BE2C (cell line): ENCODE data around the gene LILRB1.
"Not testable (repeated sequence)": the region's sequence is repeated elsewhere in the genome, so short reads cannot be mapped to it uniquely, and the experiment has no call there.

Source experiments
- DNase-seq: peaks from one replicate; pipeline ENCODE4 v3.0.0-alpha.2; 2020
- H3K27me3 ChIP-seq: fragments of 250-450 bp; sonication (Bioruptor Pico); 2 replicates; pipeline ENCODE4 v1.5.1; 2020; ENCODE audit warnings: mild to moderate bottlenecking
- H3K36me3 ChIP-seq: fragments of 250-450 bp; sonication (Bioruptor Pico); 2 replicates; pipeline ENCODE4 v1.5.1; 2020; ENCODE audit warnings: mild to moderate bottlenecking
- H3K4me1 ChIP-seq: fragments of 250-450 bp; sonication (Bioruptor Pico); 2 replicates; pipeline ENCODE4 v1.5.1; 2020
- H3K4me3 ChIP-seq: 2 replicates; pipeline ENCODE4 v1.5.1; 2011; ENCODE audit warnings: low read depth, low read length
- H3K9me3 ChIP-seq: fragments of 250-450 bp; sonication (Bioruptor Pico); 2 replicates; pipeline ENCODE4 v1.5.1; 2020
- CTCF ChIP-seq: IDR thresholded peaks from 2 replicates; pipeline ENCODE4 v1.5.1; 2012; ENCODE audit warnings: mild to moderate bottlenecking, low read depth, low read length

The LILRB1 gene

GRCh38 chr19:54626757-54627156 lies 3.5 kb upstream of the LILRB1 start:
- Histone ChIP-seq H3K4me3 (no peak overlapping the region), H3K9me3 (no peaks in the 10 kb centered on the region), H3K36me3 (no peaks in the 10 kb centered on the region), H3K27me3 (peaks cover 3% of the 10 kb centered on the region), H3K4me1 (no peaks in the 10 kb centered on the region)
- no peak for DNase-seq
- no peak for TF ChIP-seq CTCF

- not testable (repeated sequence) for H3K9me3 ChIP-seq, H3K4me1 ChIP-seq, DNase-seq, H3K27me3 ChIP-seq, H3K36me3 ChIP-seq, H3K4me3 ChIP-seq
Measured at GRCh38 chr19:54627912-54628311, 2.4 kb upstream of the LILRB1 start.

- H3K4me1 ChIP-seq, result no peaks in the 10 kb centered on the region
- no peak overlapping the region for H3K4me3 ChIP-seq
- DNase-seq, result no peak
- H3K36me3 ChIP-seq, result no peaks in the 10 kb centered on the region
- no peaks in the 10 kb centered on the region for H3K9me3 ChIP-seq
- H3K27me3 ChIP-seq, result peaks cover 16% of the 10 kb centered on the region
- no peak for TF ChIP-seq CTCF
Measured at GRCh38 chr19:54630782-54631181, 498 bp downstream of the LILRB1 start.

- not testable (repeated sequence) for H3K4me3 ChIP-seq, H3K36me3 ChIP-seq, H3K4me1 ChIP-seq, H3K9me3 ChIP-seq, DNase-seq
- peaks cover 16% of the 10 kb centered on the region for H3K27me3 ChIP-seq
Measured at GRCh38 chr19:54631489-54632337, 1.4 kb downstream of the LILRB1 start.

GRCh38 chr19:54632517-54632916 lies 2.2 kb downstream of the LILRB1 start:
- H3K9me3 ChIP-seq, H3K4me1 ChIP-seq, H3K36me3 ChIP-seq: not testable (repeated sequence)

GRCh38 chr19:54633401-54633800 lies 3.1 kb downstream of the LILRB1 start:
- peaks cover 19% of the 10 kb centered on the region for H3K27me3 ChIP-seq
- H3K4me1 ChIP-seq, result no peaks in the 10 kb centered on the region
- no peak for TF ChIP-seq CTCF
- H3K4me3 ChIP-seq, result no peak overlapping the region
- H3K9me3 ChIP-seq, result no peaks in the 10 kb centered on the region
- no peaks in the 10 kb centered on the region for H3K36me3 ChIP-seq
- no peak for DNase-seq

More at GRCh38 chr19:54632517-54632916, 2.2 kb downstream of the LILRB1 start:
- DNase-seq, H3K4me3 ChIP-seq: not testable (repeated sequence)
- H3K27me3 ChIP-seq, result peaks cover 19% of the 10 kb centered on the region

GRCh38 chr19:54636081-54636480 lies 5.8 kb downstream of the LILRB1 start:
- DNase-seq, H3K9me3 ChIP-seq, H3K4me3 ChIP-seq, H3K4me1 ChIP-seq, H3K36me3 ChIP-seq: not testable (repeated sequence)
- peaks cover 24% of the 10 kb centered on the region for H3K27me3 ChIP-seq

GRCh38 chr19:54638683-54639082 lies 8.4 kb downstream of the LILRB1 start:
- no peaks in the 10 kb centered on the region for H3K36me3 ChIP-seq
- H3K4me1 ChIP-seq, result no peaks in the 10 kb centered on the region
- H3K9me3 ChIP-seq, result no peaks in the 10 kb centered on the region
- no peak for TF ChIP-seq CTCF
- H3K4me3 ChIP-seq, result no peak overlapping the region
- no peak for DNase-seq
- peaks cover 27% of the 10 kb centered on the region for H3K27me3 ChIP-seq

- H3K4me3 ChIP-seq, DNase-seq, H3K4me1 ChIP-seq, H3K9me3 ChIP-seq, H3K36me3 ChIP-seq: not testable (repeated sequence)
- peaks cover 10% of the 10 kb centered on the region for H3K27me3 ChIP-seq
Measured at GRCh38 chr19:54642953-54643352, 12.7 kb downstream of the LILRB1 start.

GRCh38 chr19:54643583-54643982 lies 13.3 kb downstream of the LILRB1 start:
- not testable (repeated sequence) for H3K9me3 ChIP-seq, DNase-seq, H3K4me3 ChIP-seq, H3K4me1 ChIP-seq, H3K36me3 ChIP-seq
- H3K27me3 ChIP-seq, result peaks cover 11% of the 10 kb centered on the region
